ENCODE data around the gene EID2. TPM values are rescaled to one million over a fixed set of nuclear protein-coding genes. Genes with fewer than 3 reads are reported as not detected.

Gene EID2
- total and polyA plus RNA-seq, 10 of the 15 experiments (the other 5 are each of a cell fraction or from before 2014, with no cell fraction given), result 1.6 to 11.4 (median 7.0) TPM

- peaks cover 15% of the 10 kb centered on the region for H3K79me2 ChIP-seq (ENCODE audit: control insufficient read depth, insufficient read depth, low read length)
- intact Hi-C loops (cut with micrococcal nuclease; ENCODE audit: unreplicated experiment), result loop anchor here (10.0 kb wide), 2 partner anchors 124 to 414 kb away; partner anchors contain the start of genes PAK4 and PLEKHG2
- RAD21 ChIA-PET (ENCODE audit: unreplicated experiment), result interaction anchor here (0.8 kb wide), 1 partner anchor 99 kb away, joined by 3 read pairs; no protein-coding TSS in a partner anchor
- no peak for DNase-seq (ENCODE audit: low read depth, low spot score)
- no peaks in the 10 kb centered on the region for H3K27me3 ChIP-seq (replicated peaks in 1 of 2; ENCODE audit: control insufficient read depth in 2 of 2, insufficient read depth in 2 of 2, low read length in 1 of 2)
- in situ Hi-C loops (cut with MboI), result no loop called here
- peak overlapping the region; percentile 97 for H2AFZ ChIP-seq (ENCODE audit: control insufficient read depth, low read depth, low read length)
- no peak for ATAC-seq
- WGBS (ENCODE audit: insufficient coverage, insufficient replicate concordance, low lambda C conversion rate, missing lambda C conversion rate), result 12% methylated on average over 10 of the region's 10 CpGs
- SMC1A ChIA-PET (ENCODE audit: uncharacterized antibody, unreplicated experiment), result interaction anchor here (0.9 to 1.2 kb wide), 3 partner anchors 92 to 133 kb away, joined by 3 to 7 read pairs (median 5); no protein-coding TSS in a partner anchor
- POLR2A ChIA-PET, result interaction anchor here (0.9 to 1.0 kb wide), 2 partner anchors 11 to 125 kb away, joined by 4 to 6 read pairs; no protein-coding TSS in a partner anchor
- no peaks in the 10 kb centered on the region for H3K9me3 ChIP-seq (replicated peaks; ENCODE audit: control insufficient read depth, insufficient read depth, low read length)
- peaks cover 9% of the 10 kb centered on the region for H3K4me1 ChIP-seq (ENCODE audit: control insufficient read depth, insufficient read depth, low read length)
- CTCF ChIA-PET, result interaction anchor here (0.6 to 1.0 kb wide), 8 partner anchors 14 to 294 kb away, joined by 3 to 10 read pairs (median 3); no protein-coding TSS in a partner anchor
- H3K4me3 ChIP-seq, result peak overlapping the region; percentile 68
- H3K36me3 ChIP-seq (ENCODE audit: control insufficient read depth in 2 of 2, insufficient read depth in 2 of 2, low read length in 1 of 2), result no peaks in the 10 kb centered on the region
- no peaks in the 10 kb centered on the region for H4K20me1 ChIP-seq (ENCODE audit: control insufficient read depth, insufficient read depth)
- no peak for FAIRE-seq
- peak overlapping the region; percentile 92 for H3K9ac ChIP-seq (ENCODE audit: control insufficient read depth, insufficient read depth, low read length)
- TSS peak; percentile 85 for BruUV-seq (replicated peaks)
- H3K27ac ChIP-seq (ENCODE audit: control insufficient read depth, insufficient read depth), result peak overlapping the region; percentile 80
- peak overlapping the region; percentile 68 for H3K4me2 ChIP-seq (ENCODE audit: control insufficient read depth, insufficient read depth)
- TF ChIP-seq ZBED1 (IDR thresholded peaks at IDR 0.05; ENCODE audit: borderline replicate concordance), result peak; percentile 99; the same call in 1 of the 2 replicates
- no peak for TF ChIP-seq YBX1 (IDR thresholded peaks at IDR 0.05)
Observed at GRCh38 chr19:39539165-39539517, 820 bp downstream of the EID2 start.

GRCh38 chr19:39533791-39534190 is 6.2 kb downstream of the EID2 start:
- RAD21 ChIA-PET (ENCODE audit: unreplicated experiment), result interaction anchor here (0.8 to 2.3 kb wide), 7 partner anchors 58 to 142 kb away, joined by 3 to 9 read pairs (median 4); partner anchors contain the start of genes MED29 and PAF1
- in situ Hi-C loops (cut with MboI) (loop anchor here (5.0 kb wide), 3 partner anchors 56 to 411 kb away; no protein-coding TSS in a partner anchor), intact Hi-C loops (cut with micrococcal nuclease; ENCODE audit: unreplicated experiment) (loop anchor here (2.0 to 10.0 kb wide), 4 partner anchors 93 to 409 kb away; partner anchors contain the start of genes PAK4, PLEKHG2 and SAMD4B)
- WGBS (ENCODE audit: insufficient coverage, insufficient replicate concordance, low lambda C conversion rate, missing lambda C conversion rate), result 36% methylated on average over 3 of the region's 3 CpGs
- no peak for FAIRE-seq
- POLR2A ChIA-PET, result interaction anchor here (0.9 kb wide), 1 partner anchor 93 kb away, joined by 3 read pairs; no protein-coding TSS in a partner anchor
- no peak overlapping the region for H3K4me2 ChIP-seq (ENCODE audit: control insufficient read depth, insufficient read depth)
- CTCF ChIA-PET, result interaction anchor here (0.9 to 5.0 kb wide), 19 partner anchors 9 to 310 kb away, joined by 3 to 63 read pairs (median 5); partner anchors contain the start of genes DLL3, GMFG, MED29 and PAF1
- no peak overlapping the region for H3K9ac ChIP-seq (ENCODE audit: control insufficient read depth, insufficient read depth, low read length)
- SMC1A ChIA-PET (ENCODE audit: uncharacterized antibody, unreplicated experiment), result interaction anchor here (0.6 to 3.4 kb wide), 12 partner anchors 9 to 308 kb away, joined by 3 to 26 read pairs (median 3); partner anchors contain the start of genes DLL3 and RPS16
- H3K79me2 ChIP-seq (ENCODE audit: control insufficient read depth, insufficient read depth, low read length), result peaks cover 17% of the 10 kb centered on the region
- no TSS peak for BruUV-seq (replicated peaks)
- H3K4me3 ChIP-seq, result no peak overlapping the region
- ATAC-seq, result no peak
- peaks cover 9% of the 10 kb centered on the region; the same call in 1 of the 2 replicates for H3K4me1 ChIP-seq (ENCODE audit: control insufficient read depth, insufficient read depth, low read length)
- H2AFZ ChIP-seq (ENCODE audit: control insufficient read depth, low read depth, low read length), result no peak overlapping the region
- DNase-seq (ENCODE audit: low read depth, low spot score), result no peak
- H3K9me3 ChIP-seq (replicated peaks; ENCODE audit: control insufficient read depth, insufficient read depth, low read length), result no peaks in the 10 kb centered on the region
- H3K36me3 ChIP-seq (ENCODE audit: control insufficient read depth in 2 of 2, insufficient read depth in 2 of 2, low read length in 1 of 2), result no peaks in the 10 kb centered on the region
- H4K20me1 ChIP-seq (ENCODE audit: control insufficient read depth, insufficient read depth), result no peaks in the 10 kb centered on the region
- H3K27me3 ChIP-seq (replicated peaks in 1 of 2; ENCODE audit: control insufficient read depth in 2 of 2, insufficient read depth in 2 of 2, low read length in 1 of 2), result no peaks in the 10 kb centered on the region
- no peak overlapping the region for H3K27ac ChIP-seq (ENCODE audit: control insufficient read depth, insufficient read depth)
- no peak for TF ChIP-seq ATF3 (IDR thresholded peaks at IDR 0.05; ENCODE audit: borderline replicate concordance, extremely low read depth, low read depth, low read length)
- TF ChIP-seq SMC3 (IDR thresholded peaks at IDR 0.05; ENCODE audit: borderline replicate concordance, low read length), result no peak
- TF ChIP-seq RAD21 (IDR thresholded peaks at IDR 0.05; ENCODE audit: insufficient read depth, low read depth, low read length), result no peak
- no peak for TF ChIP-seq BMI1 (IDR thresholded peaks at IDR 0.05; ENCODE audit: borderline replicate concordance)
- TF ChIP-seq SIX5 (IDR thresholded peaks at IDR 0.05; ENCODE audit: low read depth, low read length, severe bottlenecking), result no peak
- no peak for TF ChIP-seq FOXK2 (IDR thresholded peaks at IDR 0.05)
- no peak for TF ChIP-seq PML (IDR thresholded peaks at IDR 0.05; ENCODE audit: low read length)
- no peak for TF ChIP-seq BCLAF1 (IDR thresholded peaks at IDR 0.05)

All from GM12878 (cell line).